HG03521 (cell line): ENCODE measurements around the gene ANLN.
"Not testable (repeated sequence)": the region's sequence is repeated elsewhere in the genome, so short reads cannot be mapped to it uniquely, and the experiment has no call there.

ENCODE experiments used
- ATAC-seq: cut with Tn5 transposase; IDR thresholded peaks from one replicate; pipeline ENCODE4 v1.9.1; 2021; ENCODE audit warnings: mild to moderate bottlenecking, moderate library complexity; ENCODE audit not compliant: unreplicated experiment

ANLN gene

GRCh38 chr7:36464271-36464670, 74.6 kb downstream of the ANLN start:
- no peak for ATAC-seq

- not testable (repeated sequence) for ATAC-seq
Observed at GRCh38 chr7:36466001-36466400, 76.3 kb downstream of the ANLN start.

GRCh38 chr7:36468370-36469101, 78.9 kb downstream of the ANLN start:
- no peak for ATAC-seq

GRCh38 chr7:36469236-36469635, 79.6 kb downstream of the ANLN start:
- ATAC-seq = no peak

- no peak for ATAC-seq
Observed at GRCh38 chr7:36472141-36472729, 82.6 kb downstream of the ANLN start.

GRCh38 chr7:36473454-36474282, 84.0 kb downstream of the ANLN start:
- no peak for ATAC-seq

- ATAC-seq = no peak
Observed at GRCh38 chr7:36474283-36475010, 84.8 kb downstream of the ANLN start.

GRCh38 chr7:36475011-36475342, 85.3 kb downstream of the ANLN start:
- ATAC-seq = no peak

- ATAC-seq = no peak
Observed at GRCh38 chr7:36475381-36475780, 85.7 kb downstream of the ANLN start.

GRCh38 chr7:36478745-36479144, 89.1 kb downstream of the ANLN start:
- no peak for ATAC-seq

- not testable (repeated sequence) for ATAC-seq
Observed at GRCh38 chr7:36483853-36484252, 94.2 kb downstream of the ANLN start.

GRCh38 chr7:36484265-36484664, 94.6 kb downstream of the ANLN start:
- ATAC-seq = no peak

GRCh38 chr7:36486336-36486735, 96.7 kb downstream of the ANLN start:
- no peak for ATAC-seq

- ATAC-seq = no peak
Observed at GRCh38 chr7:36487756-36488336, 98.2 kb downstream of the ANLN start.

- not testable (repeated sequence) for ATAC-seq
Observed at GRCh38 chr7:36488672-36489071, 99.0 kb downstream of the ANLN start.

GRCh38 chr7:36490419-36490830, 100.8 kb downstream of the ANLN start:
- no peak for ATAC-seq

GRCh38 chr7:36491317-36491716, 101.7 kb downstream of the ANLN start:
- no peak for ATAC-seq

GRCh38 chr7:36496576-36496975, 106.9 kb downstream of the ANLN start:
- ATAC-seq = no peak

- ATAC-seq = not testable (repeated sequence)
Observed at GRCh38 chr7:36497176-36497575, 107.5 kb downstream of the ANLN start.

GRCh38 chr7:36497775-36498174, 108.1 kb downstream of the ANLN start:
- ATAC-seq = no peak
